ENCODE results near the gene RAB35.

Gene RAB35

DNA sequence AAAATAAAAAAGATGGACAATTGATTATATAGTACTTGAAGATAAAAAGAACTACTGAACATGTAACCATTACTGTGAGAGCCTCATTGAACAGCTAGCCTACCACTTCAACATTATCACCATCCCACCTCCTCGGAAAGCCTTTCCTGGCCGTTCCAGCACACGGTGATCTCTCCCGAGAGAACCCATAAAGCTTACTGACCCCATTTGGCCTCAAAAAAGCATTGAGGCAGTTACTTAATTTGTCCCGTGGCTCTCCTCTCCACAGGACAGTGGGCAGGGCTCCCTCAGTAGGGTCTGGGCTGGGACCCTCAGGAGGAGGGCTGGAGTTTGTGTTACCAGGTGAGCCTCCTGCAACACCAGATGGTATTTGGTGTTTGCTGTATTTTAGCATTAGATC is 55.8 kb downstream of the RAB35 start:
- TF ChIP-seq FOXP2 (optimal IDR thresholded peaks at IDR 0.05; ENCODE audit: borderline replicate concordance, extremely low read depth, extremely low read length, insufficient read depth) (no peak), TAF1 (IDR thresholded peaks at IDR 0.05; ENCODE audit: borderline replicate concordance, insufficient read depth, low read length) (no peak), REST (IDR thresholded peaks at IDR 0.05; ENCODE audit: insufficient read depth in 1 of 2, low read depth in 2 of 2, low read length in 2 of 2) (no peak), POLR2AphosphoS5 (IDR thresholded peaks at IDR 0.05; ENCODE audit: low read depth, low read length) (no peak), SIN3A (IDR thresholded peaks at IDR 0.05; ENCODE audit: borderline replicate concordance, insufficient read depth, low read length) (no peak)

- TF ChIP-seq SIN3A (IDR thresholded peaks at IDR 0.05; ENCODE audit: borderline replicate concordance, insufficient read depth, low read length) (no peak), TAF1 (IDR thresholded peaks at IDR 0.05; ENCODE audit: borderline replicate concordance, insufficient read depth, low read length) (no peak), FOXP2 (optimal IDR thresholded peaks at IDR 0.05; ENCODE audit: borderline replicate concordance, extremely low read depth, extremely low read length, insufficient read depth) (no peak), REST (IDR thresholded peaks at IDR 0.05; ENCODE audit: insufficient read depth in 1 of 2, low read depth in 2 of 2, low read length in 2 of 2) (no peak), POLR2AphosphoS5 (IDR thresholded peaks at IDR 0.05; ENCODE audit: low read depth, low read length) (no peak)
Observed at GRCh38 chr12:120060196-120060595, 56.4 kb downstream of the RAB35 start.

DNA sequence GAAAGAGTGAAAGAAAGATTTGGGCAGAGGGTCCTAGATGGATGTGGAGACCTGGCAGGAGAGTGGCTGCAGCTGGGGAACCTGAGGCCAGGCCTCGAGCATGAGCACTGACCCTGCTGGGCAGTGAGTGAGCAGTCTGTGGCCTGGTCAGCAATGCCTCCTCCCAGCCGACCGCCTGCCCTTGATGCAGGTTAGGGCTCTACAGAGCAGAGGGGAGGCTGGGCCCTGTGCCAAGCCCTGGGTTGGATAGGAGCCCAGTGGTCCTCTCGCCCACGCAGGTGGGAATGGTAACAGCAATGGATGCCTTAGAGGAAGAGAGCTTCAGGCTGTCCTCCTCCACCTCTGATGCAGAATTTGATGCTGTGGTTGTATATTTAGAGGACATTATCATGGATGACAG is 59.8 kb downstream of the RAB35 start:
- TF ChIP-seq POLR2AphosphoS5 (IDR thresholded peaks at IDR 0.05; ENCODE audit: low read depth, low read length) (no peak), TAF1 (IDR thresholded peaks at IDR 0.05; ENCODE audit: borderline replicate concordance, insufficient read depth, low read length) (no peak), SIN3A (IDR thresholded peaks at IDR 0.05; ENCODE audit: borderline replicate concordance, insufficient read depth, low read length) (no peak), REST (IDR thresholded peaks at IDR 0.05; ENCODE audit: insufficient read depth in 1 of 2, low read depth in 2 of 2, low read length in 2 of 2) (no peak), FOXP2 (optimal IDR thresholded peaks at IDR 0.05; ENCODE audit: borderline replicate concordance, extremely low read depth, extremely low read length, insufficient read depth) (no peak)

DNA sequence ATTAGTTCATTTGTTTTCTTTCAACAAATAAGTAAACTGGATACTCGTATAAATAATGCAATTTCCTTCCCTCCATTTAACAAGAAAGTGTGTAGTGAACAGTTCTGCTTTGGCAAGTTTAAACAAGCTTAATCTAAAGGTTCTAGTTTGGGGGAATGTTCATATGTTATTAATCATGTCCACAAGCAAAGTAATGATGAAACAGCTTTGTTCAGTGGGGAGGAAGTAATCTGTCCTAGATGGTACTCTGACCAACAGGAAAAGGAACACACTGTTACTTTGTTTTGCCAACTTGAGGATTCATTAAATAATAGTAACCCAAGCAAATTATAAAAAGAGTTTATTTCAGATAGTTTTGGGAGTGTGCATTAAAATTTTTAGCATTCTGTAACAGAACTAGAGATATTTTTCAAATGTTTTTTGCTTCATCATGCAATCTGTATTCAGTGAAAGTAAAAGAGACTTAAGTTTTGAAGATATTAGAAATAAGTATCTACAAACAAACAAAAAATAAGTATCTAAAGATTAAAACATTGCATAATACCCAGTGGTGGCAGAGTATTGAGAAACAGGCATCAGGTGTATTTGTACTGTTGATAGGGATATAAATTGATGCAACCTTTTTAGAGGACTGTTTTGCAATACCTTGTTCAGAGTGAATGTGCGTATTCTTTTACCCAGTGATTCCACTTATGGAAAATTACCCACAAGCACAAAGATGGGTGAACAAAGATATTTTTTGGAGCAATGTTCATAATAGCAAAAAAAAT is 61.1 kb downstream of the RAB35 start:
- no peak for TF ChIP-seq SIN3A (IDR thresholded peaks at IDR 0.05; ENCODE audit: borderline replicate concordance, insufficient read depth, low read length)

- no peak for TF ChIP-seq TAF1 (IDR thresholded peaks at IDR 0.05; ENCODE audit: borderline replicate concordance, insufficient read depth, low read length)
- TF ChIP-seq REST (IDR thresholded peaks at IDR 0.05; ENCODE audit: insufficient read depth in 1 of 2, low read depth in 2 of 2, low read length in 2 of 2): no peak
- TF ChIP-seq SIN3A (IDR thresholded peaks at IDR 0.05; ENCODE audit: borderline replicate concordance, insufficient read depth, low read length): no peak
- no peak for TF ChIP-seq FOXP2 (optimal IDR thresholded peaks at IDR 0.05; ENCODE audit: borderline replicate concordance, extremely low read depth, extremely low read length, insufficient read depth)
- TF ChIP-seq POLR2AphosphoS5 (IDR thresholded peaks at IDR 0.05; ENCODE audit: low read depth, low read length): no peak
Observed at GRCh38 chr12:120054293-120054692, 62.3 kb downstream of the RAB35 start.

Data from PFSK-1 (cell line).